Measurements from ENCODE around the gene MLNR. TPM values are rescaled to one million over a fixed set of nuclear protein-coding genes. Genes with fewer than 3 reads are reported as not detected.

The MLNR gene
- total RNA-seq, 1 experiment from 2014 or later, result not detected

- H3K9me3 ChIP-seq (ENCODE audit: control insufficient read depth in 1 of 2, insufficient read depth in 1 of 2, low read depth in 1 of 2, low read length in 2 of 2), result no peaks in the 10 kb centered on the region
- H3K36me3 ChIP-seq (ENCODE audit: control insufficient read depth in 1 of 2, insufficient read depth in 2 of 2, low read length in 2 of 2), result no peaks in the 10 kb centered on the region
- H3K9me2 ChIP-seq (ENCODE audit: insufficient read depth), result no peaks in the 10 kb centered on the region
- H4K20me1 ChIP-seq (ENCODE audit: insufficient read depth), result no peaks in the 10 kb centered on the region
- intact Hi-C loops (cut with micrococcal nuclease), result loop anchor here (1.0 kb wide), 1 partner anchor 367 kb away; no protein-coding TSS in a partner anchor
- peak; percentile 96 for ATAC-seq
- no peak overlapping the region for H3K9ac ChIP-seq (ENCODE audit: low read length)
- H3K4me2 ChIP-seq (ENCODE audit: low read length), result no peak overlapping the region
- ChIA-PET POLR2A (no interaction called here), RAD21 (ENCODE audit: low non-redundant PET in 1 of 2, low total read pairs in 2 of 2, uncharacterized antibody in 2 of 2, unreplicated experiment in 2 of 2) (no interaction called here), CTCF (interaction anchor here (0.6 to 1.5 kb wide), 3 partner anchors 41 to 1779 kb away, joined by 3 to 6 read pairs (median 5); no protein-coding TSS in a partner anchor)
- peak; percentile 24 for DNase-seq (ENCODE audit: low read depth, low spot score)
- no TSS peak for BruUV-seq (replicated peaks)
- H3K4me3 ChIP-seq (replicated peaks in 1 of 2; ENCODE audit: low read depth in 1 of 2, low read length in 2 of 2), result no peak overlapping the region
- peaks cover 9% of the 10 kb centered on the region; the same call in 1 of the 2 replicates for H3K27me3 ChIP-seq (ENCODE audit: insufficient read depth, low read length)
- no peak overlapping the region for H3K27ac ChIP-seq (ENCODE audit: low read depth, low read length)
- no peaks in the 10 kb centered on the region for H3K4me1 ChIP-seq (ENCODE audit: control insufficient read depth in 1 of 2, insufficient read depth in 2 of 2, low read length in 2 of 2)
- TF ChIP-seq RAD21 (IDR thresholded peaks at IDR 0.05; ENCODE audit: low read depth) (peak; percentile 65), ELF1 (IDR thresholded peaks at IDR 0.05; ENCODE audit: borderline replicate concordance, low read depth) (no peak), ZNF274 (IDR thresholded peaks at IDR 0.05; ENCODE audit: low read depth, low read length) (no peak), REST (IDR thresholded peaks at IDR 0.05; ENCODE audit: low read depth) (no peak), CTCF (IDR thresholded peaks at IDR 0.05 in 2 of 3, conservative IDR thresholded peaks at IDR 0.05 in 1 of 3; ENCODE audit: borderline replicate concordance in 1 of 3, insufficient read depth in 1 of 3, low read depth in 2 of 3, low read length in 2 of 3) (peak; percentile 48 to 71 (median 69); a peak in 5 of 6 replicates), SP1 (IDR thresholded peaks at IDR 0.05; ENCODE audit: low read depth) (no peak), ZBTB33 (IDR thresholded peaks at IDR 0.05; ENCODE audit: extremely low read depth, insufficient replicate concordance, low read length) (no peak), POLR2AphosphoS5 (IDR thresholded peaks at IDR 0.05; ENCODE audit: low read depth, low read length) (no peak)
- no peak overlapping the region for H2AFZ ChIP-seq (ENCODE audit: low read depth, low read length, poor library complexity, severe bottlenecking)
- no peaks in the 10 kb centered on the region for H3K79me2 ChIP-seq (ENCODE audit: insufficient read depth, low read length)
Observed at GRCh38 chr13:49240017-49240416, 19.9 kb downstream of the MLNR start.
